ENCODE results near the gene HOXB6.

HOXB6 gene

DNA sequence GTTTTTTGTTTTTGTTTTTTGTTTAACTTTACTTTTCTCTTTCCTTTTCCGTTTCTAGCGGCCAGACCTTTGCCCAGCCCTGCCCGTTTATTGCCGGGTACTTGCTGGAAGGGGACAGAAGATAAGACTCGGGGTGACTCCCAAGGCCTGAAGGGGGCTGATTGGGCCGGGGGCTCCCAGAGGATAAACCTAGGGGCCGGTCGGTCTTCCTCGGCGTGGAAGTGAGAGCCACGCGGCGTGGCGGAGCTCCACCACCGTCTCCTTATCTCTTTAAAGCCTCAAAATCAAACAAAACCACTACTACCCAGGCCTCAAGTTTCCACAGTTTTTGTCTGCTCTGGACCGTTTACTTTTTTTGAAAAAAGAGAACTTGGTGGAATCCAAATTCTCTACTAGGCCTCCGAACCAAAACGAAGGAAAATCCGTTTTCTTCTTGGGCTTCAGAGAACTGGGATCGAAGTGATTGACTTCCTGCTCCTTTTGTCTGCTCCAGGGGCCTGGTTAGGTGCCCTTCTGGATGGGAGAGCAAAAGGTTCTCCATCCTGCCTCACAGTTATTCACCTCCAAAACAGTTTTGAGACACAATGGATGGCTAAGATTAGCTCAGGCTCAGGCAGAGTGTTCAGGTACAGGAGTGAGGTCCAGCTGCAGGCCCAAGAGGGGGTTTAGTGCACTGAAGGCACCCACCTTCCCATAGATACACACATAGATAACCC lies 29.9 kb upstream of the HOXB6 start:
- DNase-seq, result no peak

- no peak for DNase-seq
Observed at GRCh38 chr17:48633266-48633677, 28.5 kb upstream of the HOXB6 start.

GRCh38 chr17:48632579-48633265 lies 27.9 kb upstream of the HOXB6 start:
- DNase-seq, result no peak

DNA sequence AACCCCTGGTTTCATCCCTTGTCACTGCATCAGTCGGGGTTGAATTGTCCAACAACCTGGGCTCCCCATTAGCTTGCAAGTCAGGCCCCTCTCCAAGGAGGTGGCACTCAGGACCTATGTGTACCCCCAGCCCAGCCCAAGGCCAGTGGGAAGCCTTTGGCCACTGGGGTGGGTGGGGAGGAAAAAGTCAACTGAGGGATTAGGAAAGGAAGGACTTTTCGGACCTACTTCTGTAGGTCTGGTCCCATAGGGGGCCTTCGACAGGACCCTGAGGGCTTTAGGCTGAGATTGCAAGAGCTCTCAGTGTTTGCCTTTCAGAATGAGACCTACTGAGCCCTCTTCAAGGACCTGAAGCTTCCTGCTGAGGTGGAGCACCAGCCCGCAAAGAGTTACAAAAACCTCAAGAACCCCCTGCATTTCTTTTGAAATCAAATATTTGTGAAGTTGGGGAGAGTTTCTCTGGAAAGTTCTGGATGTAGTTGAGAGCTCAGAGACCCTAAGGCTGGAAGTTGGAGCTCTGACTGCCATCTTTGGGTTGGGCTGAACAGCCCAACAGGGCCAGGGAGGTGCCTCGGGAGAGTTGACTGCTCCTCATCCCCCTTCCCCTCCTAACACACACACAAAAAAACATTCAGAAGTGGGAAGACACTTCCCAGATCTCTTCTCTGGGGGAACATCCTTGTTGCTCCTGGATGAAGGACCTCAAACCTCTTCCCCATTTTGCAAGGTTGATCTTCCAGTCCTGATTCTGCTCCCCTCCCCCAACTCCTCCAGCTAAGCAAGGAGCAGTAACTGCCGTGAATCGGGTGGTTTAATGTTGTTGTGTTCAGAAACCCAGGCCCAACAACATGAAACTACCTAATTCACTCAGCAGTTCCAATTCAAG lies 27.1 kb upstream of the HOXB6 start:
- DNase-seq, result no peak

DNA sequence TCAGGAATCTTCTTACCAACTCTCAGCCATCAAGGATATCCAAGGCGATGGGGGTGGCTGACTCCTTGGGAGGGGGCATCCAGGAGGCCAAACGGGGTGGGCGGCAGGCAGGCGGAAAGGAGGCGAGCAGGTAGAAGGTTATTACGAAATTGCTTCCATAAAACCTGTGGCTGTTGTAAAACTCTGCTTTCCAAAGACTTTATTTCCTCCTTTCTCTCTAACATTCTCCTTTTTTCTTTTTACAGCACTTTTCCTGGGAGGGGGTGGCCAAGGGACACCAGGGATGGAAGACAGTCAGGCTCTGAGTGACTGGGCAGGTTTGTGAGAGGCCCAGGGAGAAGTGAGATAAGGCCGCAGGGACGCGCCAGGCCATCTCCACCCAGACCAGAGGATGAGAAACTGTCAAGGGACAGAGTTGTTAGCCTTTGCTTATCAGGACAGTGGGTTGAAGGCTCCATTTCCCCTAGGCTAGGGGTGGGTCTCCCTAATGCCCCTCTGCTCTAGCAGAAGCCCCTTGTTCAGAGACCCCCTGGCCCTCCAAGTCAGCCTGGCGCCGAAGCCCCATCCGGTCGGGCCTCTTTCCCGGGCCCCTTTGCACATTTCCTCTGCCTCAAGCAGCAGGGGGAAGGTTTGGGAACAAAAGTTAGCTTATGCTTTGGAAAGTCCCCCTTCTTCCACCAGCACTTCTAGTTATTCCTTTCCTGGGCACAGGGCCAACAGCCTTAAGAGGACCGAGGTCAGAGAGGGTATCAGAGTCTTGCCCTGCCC lies 26.3 kb upstream of the HOXB6 start:
- no peak for DNase-seq

GRCh38 chr17:48630009-48630924 lies 25.5 kb upstream of the HOXB6 start:
- DNase-seq, result no peak

DNA sequence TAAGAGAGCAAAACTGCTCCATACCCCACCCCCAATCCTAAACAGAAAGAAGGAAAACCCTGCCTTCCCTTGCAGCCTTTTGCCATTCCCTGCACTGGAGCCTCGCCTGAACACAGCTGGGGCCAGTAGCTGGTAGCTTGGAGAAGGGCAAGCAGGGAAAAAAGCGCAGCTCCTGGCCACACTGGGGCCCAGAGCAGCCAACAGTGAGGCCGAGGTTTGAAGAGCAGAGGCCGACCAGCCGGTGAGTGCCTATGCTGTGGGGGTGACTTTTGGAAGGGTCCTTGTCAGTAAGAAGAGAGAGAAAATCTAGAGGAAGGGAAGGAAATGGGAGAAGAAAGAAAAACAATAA lies 24.6 kb upstream of the HOXB6 start:
- no peak for DNase-seq

- no peak for DNase-seq
Observed at GRCh38 chr17:48628649-48629410, 24.0 kb upstream of the HOXB6 start.

- no peak for DNase-seq
Observed at GRCh38 chr17:48627623-48628521, 23.1 kb upstream of the HOXB6 start.

DNA sequence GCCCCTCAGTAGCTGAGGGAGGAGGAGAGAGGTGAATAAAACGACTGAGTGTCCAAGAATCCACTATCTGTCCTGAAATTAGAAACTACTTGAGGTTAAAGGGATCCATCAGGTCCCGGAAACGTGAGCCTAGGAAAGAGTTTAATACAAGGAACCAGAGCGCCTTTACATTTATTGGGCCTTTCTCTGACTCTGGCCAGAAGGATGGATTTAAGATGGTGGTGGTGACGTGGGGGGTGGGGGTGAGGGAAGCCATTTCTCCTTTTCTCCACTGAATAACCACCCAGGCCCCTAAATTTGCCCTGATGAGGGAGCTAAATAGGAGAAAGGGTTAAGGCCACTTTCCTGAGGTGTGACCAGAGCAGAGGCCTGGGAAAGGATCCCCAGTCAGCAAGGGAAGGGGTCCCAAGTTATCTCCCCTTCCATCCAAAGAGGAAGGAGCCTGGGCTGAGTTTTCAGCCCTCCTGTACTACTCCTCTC lies 22.4 kb upstream of the HOXB6 start:
- DNase-seq, result no peak

DNA sequence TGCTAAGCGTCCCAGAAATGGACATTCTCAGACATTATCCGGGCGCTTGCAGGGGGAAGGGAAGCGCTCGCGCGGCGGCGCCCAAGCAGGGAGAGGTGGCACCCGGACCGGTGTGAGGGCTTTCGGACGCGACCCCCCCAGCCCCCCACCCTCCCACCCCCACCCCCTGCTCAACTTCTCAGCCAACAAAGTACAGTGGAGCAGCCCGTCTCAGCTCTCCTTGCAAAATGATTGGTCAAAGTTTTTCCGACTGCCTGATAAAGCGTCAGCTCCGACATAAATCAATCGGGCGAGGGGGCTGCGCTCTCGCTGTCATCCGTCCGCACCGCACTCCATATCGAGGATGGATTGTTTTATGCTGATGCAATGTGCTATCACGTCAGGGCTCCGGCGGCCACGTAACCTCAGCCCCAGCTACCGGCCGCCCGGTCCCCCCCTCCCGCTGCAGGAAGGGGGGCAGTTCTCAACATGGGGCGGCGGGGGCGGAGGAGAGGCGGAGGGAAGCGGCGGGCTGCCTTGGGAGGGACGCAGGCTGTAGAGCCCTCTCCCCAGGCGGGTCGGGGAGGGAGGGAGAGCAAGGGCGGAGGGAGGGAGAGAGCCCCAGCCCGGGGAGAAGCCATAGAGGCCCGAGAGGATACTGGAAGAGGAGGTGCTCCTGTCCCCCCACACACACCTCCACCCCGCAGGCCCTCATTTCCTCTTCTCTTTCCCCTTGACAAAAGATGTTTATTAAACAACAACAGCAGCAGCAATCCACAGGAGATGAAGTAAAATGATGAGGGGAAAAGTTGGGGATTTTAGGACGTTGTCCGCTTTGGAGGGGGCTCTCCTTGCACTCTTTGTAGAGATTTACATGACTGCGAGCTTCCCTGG lies 21.7 kb upstream of the HOXB6 start, which contains the start of gene HOXB9:
Gene HOXB9 (minus strand): TSS at position 114 of the 873 bp plus-strand sequence. CDS start 89 bp downstream, at position 25.
- DNase-seq, result no peak

DNA sequence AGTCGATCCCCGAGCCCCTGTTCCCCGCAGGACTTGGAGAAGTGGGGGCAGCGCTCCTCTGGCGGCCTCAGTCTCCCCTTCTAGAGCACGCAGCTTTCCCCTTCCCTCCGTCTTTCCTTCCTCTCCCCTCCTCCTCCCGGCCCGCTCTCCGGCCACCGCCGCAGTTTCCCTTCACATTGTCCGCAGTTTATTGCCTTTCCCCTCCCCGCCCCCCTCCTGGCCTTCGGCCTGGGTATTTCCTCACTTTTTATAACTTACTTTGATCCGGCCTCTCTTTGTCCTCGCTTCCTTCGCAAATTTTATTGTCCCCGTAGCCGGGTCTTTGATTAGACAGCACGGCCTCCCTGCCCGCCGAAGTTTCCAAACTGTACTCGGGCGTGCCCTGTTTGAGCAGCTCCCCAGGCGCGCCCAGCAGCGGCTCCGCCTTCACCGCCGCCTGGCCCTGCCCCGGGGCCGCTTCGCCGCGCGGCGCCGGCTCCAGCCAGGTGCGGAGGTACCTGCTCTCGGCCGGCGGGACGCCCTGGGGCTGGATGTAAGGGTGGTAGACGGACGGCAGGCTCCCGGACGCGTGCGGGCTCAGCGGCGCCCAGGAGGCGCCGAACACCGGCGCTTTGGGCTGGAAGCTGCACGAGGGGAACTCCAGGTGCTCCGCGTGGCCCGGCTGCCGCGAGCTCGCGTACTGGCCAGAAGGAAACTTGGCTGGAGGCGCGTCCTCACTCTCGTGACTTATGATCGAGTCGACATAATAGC lies 20.9 kb upstream of the HOXB6 start:
- no peak for DNase-seq

- DNase-seq, result no peak
Observed at GRCh38 chr17:48624544-48625494, 20.0 kb upstream of the HOXB6 start.

DNA sequence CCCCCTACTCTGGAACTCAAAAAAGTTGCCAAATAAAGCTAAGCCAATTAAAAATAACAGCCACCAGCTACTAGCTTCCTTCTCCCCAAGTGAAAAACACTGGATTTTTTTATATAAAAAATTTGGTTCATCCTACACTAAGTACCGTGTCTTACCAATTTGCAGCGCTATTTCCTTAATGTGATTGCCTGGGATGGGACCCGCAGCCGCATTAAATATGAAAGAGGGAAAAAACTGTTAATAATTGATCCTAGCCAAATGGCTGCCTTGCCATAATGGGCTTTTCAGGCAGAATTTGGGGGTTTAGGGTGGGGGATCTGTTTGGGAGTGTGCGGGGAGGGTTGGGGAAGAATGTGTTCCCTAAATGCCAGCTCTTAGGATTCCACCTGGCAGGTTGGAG lies 19.3 kb upstream of the HOXB6 start:
- no peak for DNase-seq

DNA sequence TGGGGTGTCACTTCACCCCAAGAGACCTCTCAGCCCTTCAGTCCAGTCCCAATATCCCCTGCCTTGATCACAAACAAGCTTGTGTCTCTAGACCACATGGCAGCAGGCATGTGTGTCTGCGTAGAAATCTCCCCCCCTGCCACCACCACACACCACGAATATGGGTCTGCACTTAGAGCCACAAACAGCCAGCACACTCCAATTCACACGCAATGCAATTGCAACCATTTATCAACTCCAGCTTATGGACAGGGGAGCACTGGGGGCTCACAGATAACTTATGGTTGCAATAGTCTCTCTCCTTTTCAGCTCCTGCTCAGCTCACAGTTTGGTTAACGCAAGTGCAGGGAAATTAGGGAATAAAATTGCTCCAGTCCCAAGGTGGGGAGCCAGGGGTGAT lies 18.8 kb upstream of the HOXB6 start:
- DNase-seq, result no peak

GRCh38 chr17:48622857-48623256 lies 18.1 kb upstream of the HOXB6 start:
- no peak for DNase-seq
